GM13977 (cell line): ENCODE results near the gene C16orf96.

Experiments used
- DNase-seq: peaks from one replicate; pipeline ENCODE4 v3.0.0; 2012; ENCODE audit warnings: low spot score
- in situ Hi-C: fragments of 300-500 bp; cut with MboI; formaldehyde crosslinking; loops from one replicate; pipeline ENCODE4 v1.12.0; 2022; ENCODE audit warnings: low sequenced_read_pairs, low pct_unique_long_range_greater_than_20kb, mixed read lengths, inconsistent platforms; ENCODE audit not compliant: unreplicated experiment
- TF ChIP-seq, protein P1 (sequence below): IDR thresholded peaks from 2 replicates; pipeline ENCODE4 v1.5.1; 2012; ENCODE audit warnings: mild to moderate bottlenecking, control low read depth; ENCODE audit not compliant: insufficient read depth; ENCODE audit errors: extremely low read depth, missing control alignments

Gene C16orf96

DNA sequence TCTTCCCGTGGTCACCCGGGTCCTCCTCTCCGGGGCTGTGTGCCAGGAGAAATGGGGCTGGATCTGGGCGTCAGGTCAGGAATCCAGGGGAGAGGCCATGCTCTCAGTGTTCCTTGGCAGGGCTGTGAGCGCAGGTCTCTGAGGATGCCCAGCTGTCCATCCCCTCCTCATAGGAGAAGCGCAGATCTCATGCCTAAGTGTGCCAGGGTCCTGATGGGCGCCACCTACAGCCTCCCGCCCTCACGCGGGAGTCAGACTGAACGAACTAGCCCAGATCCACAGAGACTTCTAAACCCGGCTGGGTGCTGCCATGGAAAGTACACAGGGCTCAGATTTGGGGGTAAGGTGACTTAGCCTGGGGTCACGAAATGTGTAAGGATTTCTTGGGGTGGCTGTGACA lies 92.8 kb downstream of the C16orf96 start:
- in situ Hi-C loops: no loop called here
- no peak for DNase-seq
- TF ChIP-seq, protein P1, sequence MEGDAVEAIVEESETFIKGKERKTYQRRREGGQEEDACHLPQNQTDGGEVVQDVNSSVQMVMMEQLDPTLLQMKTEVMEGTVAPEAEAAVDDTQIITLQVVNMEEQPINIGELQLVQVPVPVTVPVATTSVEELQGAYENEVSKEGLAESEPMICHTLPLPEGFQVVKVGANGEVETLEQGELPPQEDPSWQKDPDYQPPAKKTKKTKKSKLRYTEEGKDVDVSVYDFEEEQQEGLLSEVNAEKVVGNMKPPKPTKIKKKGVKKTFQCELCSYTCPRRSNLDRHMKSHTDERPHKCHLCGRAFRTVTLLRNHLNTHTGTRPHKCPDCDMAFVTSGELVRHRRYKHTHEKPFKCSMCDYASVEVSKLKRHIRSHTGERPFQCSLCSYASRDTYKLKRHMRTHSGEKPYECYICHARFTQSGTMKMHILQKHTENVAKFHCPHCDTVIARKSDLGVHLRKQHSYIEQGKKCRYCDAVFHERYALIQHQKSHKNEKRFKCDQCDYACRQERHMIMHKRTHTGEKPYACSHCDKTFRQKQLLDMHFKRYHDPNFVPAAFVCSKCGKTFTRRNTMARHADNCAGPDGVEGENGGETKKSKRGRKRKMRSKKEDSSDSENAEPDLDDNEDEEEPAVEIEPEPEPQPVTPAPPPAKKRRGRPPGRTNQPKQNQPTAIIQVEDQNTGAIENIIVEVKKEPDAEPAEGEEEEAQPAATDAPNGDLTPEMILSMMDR: no peak

DNA sequence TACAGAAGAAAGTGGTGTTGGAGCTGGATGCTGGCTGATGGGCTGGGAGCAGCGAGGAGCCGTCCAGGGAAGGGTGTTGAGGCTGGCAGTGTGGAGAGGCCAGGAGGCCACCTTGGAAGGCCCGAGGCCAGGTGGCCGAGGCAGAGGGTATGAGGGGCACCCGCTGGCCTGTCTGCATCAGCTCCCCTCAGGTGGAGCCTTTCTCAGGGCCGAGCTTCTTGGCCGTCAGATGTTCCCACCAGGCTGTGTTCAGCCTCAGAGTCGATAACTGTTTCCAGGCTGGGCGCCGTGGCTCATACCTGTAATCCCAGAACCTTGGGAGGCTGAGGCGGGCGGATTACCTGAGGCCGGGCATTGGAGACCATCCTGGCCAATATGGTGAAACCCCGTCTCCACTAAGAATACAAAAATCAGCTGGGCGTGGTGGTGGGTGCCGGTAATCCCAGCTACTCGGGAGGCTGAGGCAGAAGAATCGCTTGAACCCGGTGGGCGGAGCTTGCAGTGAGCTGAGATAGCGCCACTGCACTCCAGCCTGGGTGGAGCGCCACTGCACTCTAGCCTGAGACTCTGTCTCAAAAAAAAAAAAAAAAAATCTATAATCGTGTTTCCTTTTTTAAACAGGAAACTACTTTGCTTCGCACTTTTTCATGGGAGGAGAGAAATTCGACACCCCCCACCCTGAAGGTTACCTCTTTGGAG lies 93.8 kb downstream of the C16orf96 start:
- in situ Hi-C loops: no loop called here
- no peak for DNase-seq
- TF ChIP-seq, protein P1: no peak
